ENCODE measurements around the gene MRPS31. TPM values are rescaled to one million over a fixed set of nuclear protein-coding genes. Genes with fewer than 3 reads are reported as not detected.
"Not testable (repeated sequence)": the region's sequence is repeated elsewhere in the genome, so short reads cannot be mapped to it uniquely, and the experiment has no call there.

The MRPS31 gene
- total RNA-seq, 1 experiment from 2014 or later = 10.9 TPM

DNA sequence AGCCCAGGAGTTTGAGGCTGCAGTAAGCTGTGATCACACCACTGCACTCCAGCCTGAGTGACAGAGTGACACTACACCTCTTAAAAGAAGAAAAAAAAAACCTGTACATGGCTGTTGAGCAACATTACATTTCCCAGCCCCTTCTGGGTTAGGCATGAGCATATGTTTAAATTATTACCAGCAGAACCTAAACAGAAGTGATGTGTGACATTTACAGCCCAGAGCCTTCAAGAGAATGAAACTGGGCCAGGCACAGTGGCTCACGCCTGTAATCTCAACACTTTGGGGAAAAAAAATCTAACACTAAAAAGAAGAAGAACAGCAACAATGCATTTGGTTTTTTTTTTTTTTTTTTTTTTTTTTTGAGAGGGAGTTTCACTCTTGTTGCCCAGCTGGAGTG is 38.3 kb downstream of the MRPS31 start:
- no peaks in the 10 kb centered on the region for H3K27me3 ChIP-seq (ENCODE audit: control insufficient read depth, insufficient read depth, low read length)
- POLR2A ChIA-PET = no interaction called here
- H3K36me3 ChIP-seq (ENCODE audit: control insufficient read depth, insufficient read depth, low read length) = no peaks in the 10 kb centered on the region
- H3K9me3 ChIP-seq (ENCODE audit: control insufficient read depth, insufficient read depth, low read depth, low read length) = no peaks in the 10 kb centered on the region
- no peak overlapping the region for H3K27ac ChIP-seq (ENCODE audit: low read length)
- BruUV-seq (replicated peaks) = no TSS peak
- CTCF ChIA-PET = no interaction called here
- in situ Hi-C loops (cut with HindIII; ENCODE audit: low pct_unique_long_range_greater_than_20kb, low sequenced_read_pairs) = no loop called here
- DNase-seq (ENCODE audit: low read depth, low spot score) (no peak), ATAC-seq (no peak)
- H3K4me1 ChIP-seq (ENCODE audit: control insufficient read depth, insufficient read depth, low read length) = no peaks in the 10 kb centered on the region
- no peak overlapping the region for H3K4me3 ChIP-seq (ENCODE audit: low read depth in 2 of 2, low read length in 2 of 2)
- intact Hi-C loops (cut with micrococcal nuclease; ENCODE audit: unreplicated experiment) = no loop called here
- TF ChIP-seq SIN3A (IDR thresholded peaks at IDR 0.05; ENCODE audit: borderline replicate concordance, insufficient read depth, low read depth, low read length) = no peak
- no peak for TF ChIP-seq TCF7L2 (IDR thresholded peaks at IDR 0.05; ENCODE audit: low read depth, low read length)
- TF ChIP-seq, protein P1, sequence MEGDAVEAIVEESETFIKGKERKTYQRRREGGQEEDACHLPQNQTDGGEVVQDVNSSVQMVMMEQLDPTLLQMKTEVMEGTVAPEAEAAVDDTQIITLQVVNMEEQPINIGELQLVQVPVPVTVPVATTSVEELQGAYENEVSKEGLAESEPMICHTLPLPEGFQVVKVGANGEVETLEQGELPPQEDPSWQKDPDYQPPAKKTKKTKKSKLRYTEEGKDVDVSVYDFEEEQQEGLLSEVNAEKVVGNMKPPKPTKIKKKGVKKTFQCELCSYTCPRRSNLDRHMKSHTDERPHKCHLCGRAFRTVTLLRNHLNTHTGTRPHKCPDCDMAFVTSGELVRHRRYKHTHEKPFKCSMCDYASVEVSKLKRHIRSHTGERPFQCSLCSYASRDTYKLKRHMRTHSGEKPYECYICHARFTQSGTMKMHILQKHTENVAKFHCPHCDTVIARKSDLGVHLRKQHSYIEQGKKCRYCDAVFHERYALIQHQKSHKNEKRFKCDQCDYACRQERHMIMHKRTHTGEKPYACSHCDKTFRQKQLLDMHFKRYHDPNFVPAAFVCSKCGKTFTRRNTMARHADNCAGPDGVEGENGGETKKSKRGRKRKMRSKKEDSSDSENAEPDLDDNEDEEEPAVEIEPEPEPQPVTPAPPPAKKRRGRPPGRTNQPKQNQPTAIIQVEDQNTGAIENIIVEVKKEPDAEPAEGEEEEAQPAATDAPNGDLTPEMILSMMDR (IDR thresholded peaks at IDR 0.05) = no peak
- no peak for TF ChIP-seq POLR2AphosphoS5 (IDR thresholded peaks at IDR 0.05; ENCODE audit: low read depth, low read length)
- TF ChIP-seq, protein P2, sequence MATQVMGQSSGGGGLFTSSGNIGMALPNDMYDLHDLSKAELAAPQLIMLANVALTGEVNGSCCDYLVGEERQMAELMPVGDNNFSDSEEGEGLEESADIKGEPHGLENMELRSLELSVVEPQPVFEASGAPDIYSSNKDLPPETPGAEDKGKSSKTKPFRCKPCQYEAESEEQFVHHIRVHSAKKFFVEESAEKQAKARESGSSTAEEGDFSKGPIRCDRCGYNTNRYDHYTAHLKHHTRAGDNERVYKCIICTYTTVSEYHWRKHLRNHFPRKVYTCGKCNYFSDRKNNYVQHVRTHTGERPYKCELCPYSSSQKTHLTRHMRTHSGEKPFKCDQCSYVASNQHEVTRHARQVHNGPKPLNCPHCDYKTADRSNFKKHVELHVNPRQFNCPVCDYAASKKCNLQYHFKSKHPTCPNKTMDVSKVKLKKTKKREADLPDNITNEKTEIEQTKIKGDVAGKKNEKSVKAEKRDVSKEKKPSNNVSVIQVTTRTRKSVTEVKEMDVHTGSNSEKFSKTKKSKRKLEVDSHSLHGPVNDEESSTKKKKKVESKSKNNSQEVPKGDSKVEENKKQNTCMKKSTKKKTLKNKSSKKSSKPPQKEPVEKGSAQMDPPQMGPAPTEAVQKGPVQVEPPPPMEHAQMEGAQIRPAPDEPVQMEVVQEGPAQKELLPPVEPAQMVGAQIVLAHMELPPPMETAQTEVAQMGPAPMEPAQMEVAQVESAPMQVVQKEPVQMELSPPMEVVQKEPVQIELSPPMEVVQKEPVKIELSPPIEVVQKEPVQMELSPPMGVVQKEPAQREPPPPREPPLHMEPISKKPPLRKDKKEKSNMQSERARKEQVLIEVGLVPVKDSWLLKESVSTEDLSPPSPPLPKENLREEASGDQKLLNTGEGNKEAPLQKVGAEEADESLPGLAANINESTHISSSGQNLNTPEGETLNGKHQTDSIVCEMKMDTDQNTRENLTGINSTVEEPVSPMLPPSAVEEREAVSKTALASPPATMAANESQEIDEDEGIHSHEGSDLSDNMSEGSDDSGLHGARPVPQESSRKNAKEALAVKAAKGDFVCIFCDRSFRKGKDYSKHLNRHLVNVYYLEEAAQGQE (IDR thresholded peaks at IDR 0.05; ENCODE audit: insufficient read depth in 1 of 2, low read depth in 2 of 2, low read length in 1 of 2) = no peak

DNA sequence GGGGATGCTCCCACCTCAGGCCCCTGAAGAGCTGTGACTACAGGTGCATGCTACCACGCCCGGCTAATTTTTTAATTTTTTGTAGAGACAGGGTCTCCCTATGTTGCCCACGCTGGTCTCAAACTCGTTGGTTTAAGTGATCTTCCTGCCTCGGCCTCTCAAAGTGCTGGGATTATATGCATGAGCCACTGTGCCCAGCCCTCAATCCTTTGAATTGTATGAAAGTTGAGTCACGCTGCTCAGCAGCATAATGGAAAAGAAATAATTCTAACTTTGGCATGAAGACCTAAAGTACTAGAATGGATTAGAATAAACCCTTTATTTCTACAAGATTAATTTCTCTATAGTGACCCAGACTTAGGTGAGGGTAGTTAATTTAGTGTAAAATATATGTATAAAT is 42.4 kb downstream of the MRPS31 start:
- Histone ChIP-seq H3K4me3 (ENCODE audit: low read depth in 2 of 2, low read length in 2 of 2) (no peak overlapping the region), H3K27ac (ENCODE audit: low read length) (no peak overlapping the region), H3K9me3 (ENCODE audit: control insufficient read depth, insufficient read depth, low read depth, low read length) (no peaks in the 10 kb centered on the region), H3K27me3 (ENCODE audit: control insufficient read depth, insufficient read depth, low read length) (no peaks in the 10 kb centered on the region), H3K4me1 (ENCODE audit: control insufficient read depth, insufficient read depth, low read length) (no peaks in the 10 kb centered on the region), H3K36me3 (ENCODE audit: control insufficient read depth, insufficient read depth, low read length) (no peaks in the 10 kb centered on the region)
- no peak for TF ChIP-seq SIN3A (IDR thresholded peaks at IDR 0.05; ENCODE audit: borderline replicate concordance, insufficient read depth, low read depth, low read length)
- TF ChIP-seq TCF7L2 (IDR thresholded peaks at IDR 0.05; ENCODE audit: low read depth, low read length) = no peak
- TF ChIP-seq, protein P1 (IDR thresholded peaks at IDR 0.05) = no peak
- TF ChIP-seq, protein P2 (IDR thresholded peaks at IDR 0.05; ENCODE audit: insufficient read depth in 1 of 2, low read depth in 2 of 2, low read length in 1 of 2) = no peak
- intact Hi-C loops (cut with micrococcal nuclease; ENCODE audit: unreplicated experiment) = no loop called here
- ATAC-seq (no peak), DNase-seq (ENCODE audit: low read depth, low spot score) (no peak)
- ChIA-PET CTCF (no interaction called here), POLR2A (no interaction called here)
- no TSS peak for BruUV-seq (replicated peaks)
- in situ Hi-C loops (cut with HindIII; ENCODE audit: low pct_unique_long_range_greater_than_20kb, low sequenced_read_pairs) = no loop called here

DNA sequence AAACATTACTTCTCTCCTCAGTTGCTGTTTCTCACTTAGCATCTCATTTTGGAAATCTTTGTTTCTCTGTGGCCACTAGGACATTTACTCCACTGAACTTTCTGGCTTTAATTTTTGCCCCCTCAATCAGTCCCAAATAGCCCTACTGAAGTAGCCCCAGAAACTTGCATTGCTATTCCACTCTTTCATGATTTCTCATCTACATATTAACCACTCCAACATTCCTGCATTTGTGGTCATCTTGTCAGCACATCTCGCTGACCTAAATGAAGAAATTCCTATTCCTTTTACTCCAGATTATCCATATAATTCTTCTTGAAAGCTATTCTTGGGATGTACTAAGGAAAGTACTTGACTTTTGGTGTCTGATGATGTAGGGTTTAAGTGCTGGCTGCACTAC is 56.6 kb downstream of the MRPS31 start:
- H3K36me3 ChIP-seq (ENCODE audit: control insufficient read depth, insufficient read depth, low read length); in situ Hi-C loops (cut with HindIII; ENCODE audit: low pct_unique_long_range_greater_than_20kb, low sequenced_read_pairs); DNase-seq (ENCODE audit: low read depth, low spot score); H3K27me3 ChIP-seq (ENCODE audit: control insufficient read depth, insufficient read depth, low read length); H3K4me1 ChIP-seq (ENCODE audit: control insufficient read depth, insufficient read depth, low read length); H3K4me3 ChIP-seq (ENCODE audit: low read depth in 2 of 2, low read length in 2 of 2); BruUV-seq (replicated peaks); H3K9me3 ChIP-seq (ENCODE audit: control insufficient read depth, insufficient read depth, low read depth, low read length); intact Hi-C loops (cut with micrococcal nuclease; ENCODE audit: unreplicated experiment); H3K27ac ChIP-seq (ENCODE audit: low read length); CTCF ChIA-PET; POLR2A ChIA-PET; ATAC-seq: not testable (repeated sequence)

All from Panc1 (cell line).